ENCODE results near the gene FADS2.

FADS2 gene

GRCh38 chr11:61890529-61891330 is 62.6 kb downstream of the FADS2 start:
- peak; percentile 16 for DNase-seq

GRCh38 chr11:61891331-61892084 is 63.4 kb downstream of the FADS2 start, which contains the start of gene FADS3:
Gene FADS3, minus strand, starts transcription at chr11:61891545. Its CDS starts 164 bp downstream, at chr11:61891381.
- peak in 1 of 2 experiments; percentile 26 for DNase-seq

GRCh38 chr11:61892085-61892370 is 63.9 kb downstream of the FADS2 start:
- DNase-seq = no peak

- DNase-seq = no peak
Observed at GRCh38 chr11:61893981-61894380, 65.9 kb downstream of the FADS2 start.

- no peak for DNase-seq
Observed at GRCh38 chr11:61895046-61895717, 67.1 kb downstream of the FADS2 start.

GRCh38 chr11:61895718-61896059 is 67.6 kb downstream of the FADS2 start:
- no peak for DNase-seq

GRCh38 chr11:61896665-61897386 is 68.7 kb downstream of the FADS2 start:
- no peak for DNase-seq

GRCh38 chr11:61897387-61898246 is 69.5 kb downstream of the FADS2 start:
- DNase-seq = peak; percentile 73 to 76

GRCh38 chr11:61898247-61898582 is 70.1 kb downstream of the FADS2 start:
- no peak for DNase-seq

- peak; percentile 89 to 92 for DNase-seq
Observed at GRCh38 chr11:61899146-61899841, 71.2 kb downstream of the FADS2 start.

- no peak for DNase-seq
Observed at GRCh38 chr11:61900251-61900650, 72.2 kb downstream of the FADS2 start.

GRCh38 chr11:61901397-61901796 is 73.3 kb downstream of the FADS2 start:
- no peak for DNase-seq

- DNase-seq = no peak
Observed at GRCh38 chr11:61902313-61902712, 74.2 kb downstream of the FADS2 start.

- no peak for DNase-seq
Observed at GRCh38 chr11:61903845-61904244, 75.7 kb downstream of the FADS2 start.

- no peak for DNase-seq
Observed at GRCh38 chr11:61904539-61905048, 76.5 kb downstream of the FADS2 start.

GRCh38 chr11:61905067-61905696 is 77.1 kb downstream of the FADS2 start:
- DNase-seq = no peak

- no peak for DNase-seq
Observed at GRCh38 chr11:61905801-61906521, 77.9 kb downstream of the FADS2 start.

- DNase-seq = no peak
Observed at GRCh38 chr11:61906522-61906909, 78.4 kb downstream of the FADS2 start.

- DNase-seq = no peak
Observed at GRCh38 chr11:61907282-61907681, 79.2 kb downstream of the FADS2 start.

All from activated CD4-positive, alpha-beta T cell treated with anti-CD3 and anti-CD28 coated beads, Interleukin-2, amount 50 U/mL, for 4 hours (primary cell).